T1000 (cell line): ENCODE measurements around the gene TAP1.

Source experiments
- DNase-seq: peaks from one replicate; lab custom pipeline; 2025; ENCODE audit warnings: mixed read lengths; lab: John Stamatoyannopoulos, UW

Gene TAP1

DNA sequence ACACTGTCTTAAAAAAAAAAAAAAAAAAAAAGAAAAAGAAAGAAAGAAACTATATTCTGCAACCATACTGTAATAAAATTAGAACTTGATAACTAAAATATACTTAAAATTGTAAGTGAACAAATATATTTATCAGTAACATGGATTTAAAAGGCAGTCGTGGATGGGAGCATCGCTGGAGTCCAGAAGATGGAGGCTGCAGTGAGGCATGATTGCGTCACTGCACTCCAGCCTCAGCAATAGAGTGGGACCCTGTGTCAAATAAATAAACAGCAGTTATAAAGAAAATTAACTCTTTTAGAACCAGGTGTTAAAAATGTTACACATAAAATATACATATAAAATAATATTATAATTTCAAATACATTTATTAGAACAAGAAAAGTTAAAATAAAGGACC lies 9.2 kb upstream of the TAP1 start:
- no peak for DNase-seq

- DNase-seq = no peak
Observed at GRCh38 chr6:32860674-32861073, 7.2 kb upstream of the TAP1 start.

GRCh38 chr6:32858194-32858593 lies 4.7 kb upstream of the TAP1 start:
- no peak for DNase-seq

DNA sequence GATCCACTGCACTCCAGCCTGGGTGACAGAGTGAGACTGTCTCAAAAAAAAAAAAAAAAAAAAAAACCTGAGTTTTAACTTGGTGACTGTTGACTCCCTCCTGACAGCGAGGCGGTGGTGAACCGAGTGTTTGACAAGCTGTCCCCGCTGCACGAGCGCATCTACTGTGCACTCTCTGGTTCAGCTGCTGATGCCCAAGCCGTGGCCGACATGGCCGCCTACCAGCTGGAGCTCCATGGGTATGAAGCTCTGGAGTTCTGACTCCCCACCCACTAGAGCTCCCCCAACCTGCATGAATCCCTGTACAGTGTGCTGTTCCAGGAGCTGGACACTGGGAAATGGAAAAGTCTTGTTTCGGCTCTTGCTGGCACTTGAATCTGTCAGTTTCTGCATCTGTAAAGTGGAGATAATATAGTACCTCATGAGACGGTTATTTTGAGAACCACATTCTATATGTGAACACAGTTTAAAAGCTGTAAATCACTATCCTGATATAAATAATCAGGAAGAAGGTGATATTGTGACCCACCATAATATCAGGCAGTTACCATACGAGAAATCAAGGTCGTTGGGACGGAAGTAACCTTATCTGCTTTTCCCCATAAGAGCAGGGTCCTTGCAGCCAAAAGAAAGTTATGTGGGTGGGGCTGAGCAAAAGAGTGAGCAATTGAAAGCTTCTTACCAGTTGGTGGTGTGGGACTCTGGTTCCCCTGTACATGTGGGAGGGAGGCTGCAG lies 3.8 kb upstream of the TAP1 start:
- no peak for DNase-seq

GRCh38 chr6:32855467-32856174 lies 2.1 kb upstream of the TAP1 start:
- no peak for DNase-seq

GRCh38 chr6:32854376-32855178 lies 1.1 kb upstream of the TAP1 start:
- no peak for DNase-seq

DNA sequence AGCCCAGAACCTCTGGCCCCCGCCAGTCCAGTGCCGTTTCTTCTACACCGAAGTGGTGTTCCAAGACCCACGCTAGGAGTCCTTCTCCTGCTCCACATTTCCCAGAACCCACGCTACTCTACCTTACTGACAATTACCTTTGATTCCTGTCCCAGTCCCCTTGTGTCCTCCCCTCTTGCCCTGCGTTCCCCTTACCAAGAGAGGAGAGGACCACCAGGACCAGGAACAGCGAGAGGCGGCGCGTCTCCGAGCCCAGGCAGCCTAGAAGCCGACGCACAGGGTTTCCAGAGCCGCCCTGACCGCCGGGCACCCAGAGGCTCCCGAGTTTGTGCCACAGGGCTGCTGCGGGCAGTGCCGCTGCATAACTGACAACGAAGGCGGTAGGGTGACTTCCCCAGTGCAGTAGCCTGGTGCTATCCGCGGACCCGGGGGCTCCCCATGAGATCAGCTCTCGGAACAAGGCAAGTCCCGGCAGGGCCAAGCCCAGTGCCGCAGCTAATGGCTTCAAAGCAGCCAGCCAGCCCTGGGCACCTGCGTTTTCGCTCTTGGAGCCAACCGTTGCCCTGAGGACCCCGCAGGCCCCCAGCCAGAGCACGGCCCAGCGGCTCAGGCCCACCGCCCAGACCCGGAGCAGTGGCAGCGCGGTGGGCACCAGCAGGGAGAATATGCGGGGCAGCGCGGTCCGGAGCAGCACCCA lies 512 bp downstream of the TAP1 start:
- no peak for DNase-seq

- no peak for DNase-seq
Observed at GRCh38 chr6:32852018-32852843, 1.3 kb downstream of the TAP1 start.

DNA sequence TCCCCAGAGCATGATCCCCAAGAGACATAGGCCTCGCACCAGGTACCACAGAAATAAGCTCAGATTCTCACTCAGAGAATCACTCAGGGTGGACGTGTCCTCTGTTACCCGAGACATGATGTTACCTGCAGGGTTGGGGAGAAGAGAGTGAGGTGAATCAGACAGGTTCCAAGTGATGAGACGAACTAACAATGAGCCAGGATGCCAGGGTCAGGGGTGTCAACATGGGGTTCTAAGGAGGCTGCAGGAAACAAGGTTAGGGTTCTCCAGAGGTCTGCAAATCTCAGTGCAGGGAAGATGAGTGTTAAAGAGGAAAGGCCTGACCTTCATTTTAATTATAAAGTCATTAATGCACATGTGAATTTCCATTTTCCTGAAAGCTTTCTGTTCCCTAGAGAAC lies 2.5 kb downstream of the TAP1 start:
- no peak for DNase-seq

DNA sequence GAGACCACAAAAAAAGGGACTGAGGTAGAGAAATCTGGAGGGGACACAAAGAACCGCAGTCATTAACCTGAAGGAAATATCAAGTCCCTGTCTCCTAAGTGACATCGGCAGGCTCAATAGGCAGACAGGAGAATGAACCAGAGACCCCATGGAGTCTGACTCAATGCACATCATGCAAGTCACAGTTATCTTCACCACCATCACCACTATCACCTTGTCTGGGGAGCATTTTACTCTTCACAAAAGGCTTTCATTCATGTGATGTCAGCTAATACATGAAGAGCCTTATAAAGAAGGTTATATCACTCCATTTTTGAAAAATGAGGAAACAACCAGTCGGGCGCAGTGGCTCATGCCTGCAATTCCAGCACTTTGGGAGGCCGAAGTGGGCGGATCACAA lies 4.4 kb downstream of the TAP1 start:
- no peak for DNase-seq

DNA sequence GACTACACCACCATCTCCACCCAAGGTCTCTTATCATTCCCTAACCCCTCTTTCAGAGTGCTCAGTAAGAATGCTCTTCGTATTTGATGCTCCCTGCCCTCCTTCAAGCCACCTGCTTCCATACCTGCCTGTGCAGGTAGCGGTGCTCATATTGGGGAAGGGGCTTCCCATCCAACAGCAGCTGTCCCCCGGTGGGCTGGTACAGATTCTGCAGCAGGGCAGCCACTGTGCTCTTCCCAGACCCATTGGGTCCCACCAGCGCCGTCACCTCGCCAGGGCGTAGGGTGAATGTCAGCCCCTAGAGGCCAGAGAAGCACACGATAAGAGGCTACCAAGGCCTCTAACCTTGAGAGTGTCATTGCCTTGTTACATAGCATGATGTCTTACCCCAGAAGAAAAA lies 5.7 kb downstream of the TAP1 start:
- DNase-seq = no peak

DNA sequence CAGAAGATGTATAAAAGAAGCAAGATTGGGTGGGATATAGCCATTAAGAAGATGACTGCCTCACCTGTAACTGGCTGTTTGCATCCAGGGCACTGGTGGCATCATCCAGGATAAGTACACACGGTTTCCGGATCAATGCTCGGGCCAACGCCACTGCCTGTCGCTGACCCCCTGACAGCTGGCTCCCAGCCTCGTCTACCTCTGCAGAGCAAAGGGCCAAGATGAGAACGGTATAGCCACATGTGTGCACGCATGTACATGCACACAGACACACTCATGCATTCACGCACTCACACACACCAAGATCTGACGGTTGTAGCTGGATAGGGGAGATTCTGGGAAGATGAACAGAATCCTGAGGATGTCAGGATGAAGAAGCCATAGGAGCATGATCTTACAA lies 6.5 kb downstream of the TAP1 start:
- DNase-seq = no peak

DNA sequence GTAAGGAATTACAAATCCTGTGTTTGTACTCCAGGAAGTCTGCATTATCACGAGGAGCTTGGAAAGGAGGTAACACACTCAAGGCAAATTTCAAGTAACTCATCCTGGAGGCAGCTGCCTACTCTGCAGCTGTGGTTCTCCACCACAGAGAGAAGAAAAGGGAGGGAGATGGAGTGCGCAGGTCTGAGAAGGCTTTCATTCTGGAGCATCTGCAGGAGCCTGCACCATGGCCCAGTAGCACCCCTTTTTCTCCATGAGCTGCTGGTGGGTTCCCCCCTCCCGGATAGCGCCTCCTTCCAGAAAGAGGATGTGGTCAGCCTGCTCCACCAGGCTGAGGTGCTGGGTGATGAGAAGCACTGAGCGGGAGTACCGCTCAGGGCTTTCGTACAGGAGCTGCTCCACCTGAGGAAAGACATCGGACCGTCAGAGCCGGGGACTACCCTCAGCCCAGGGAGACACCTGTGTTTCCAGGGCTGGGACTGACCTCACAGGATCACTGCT lies 8.1 kb downstream of the TAP1 start:
- no peak for DNase-seq

- DNase-seq = no peak
Observed at GRCh38 chr6:32844839-32845383, 8.6 kb downstream of the TAP1 start.

DNA sequence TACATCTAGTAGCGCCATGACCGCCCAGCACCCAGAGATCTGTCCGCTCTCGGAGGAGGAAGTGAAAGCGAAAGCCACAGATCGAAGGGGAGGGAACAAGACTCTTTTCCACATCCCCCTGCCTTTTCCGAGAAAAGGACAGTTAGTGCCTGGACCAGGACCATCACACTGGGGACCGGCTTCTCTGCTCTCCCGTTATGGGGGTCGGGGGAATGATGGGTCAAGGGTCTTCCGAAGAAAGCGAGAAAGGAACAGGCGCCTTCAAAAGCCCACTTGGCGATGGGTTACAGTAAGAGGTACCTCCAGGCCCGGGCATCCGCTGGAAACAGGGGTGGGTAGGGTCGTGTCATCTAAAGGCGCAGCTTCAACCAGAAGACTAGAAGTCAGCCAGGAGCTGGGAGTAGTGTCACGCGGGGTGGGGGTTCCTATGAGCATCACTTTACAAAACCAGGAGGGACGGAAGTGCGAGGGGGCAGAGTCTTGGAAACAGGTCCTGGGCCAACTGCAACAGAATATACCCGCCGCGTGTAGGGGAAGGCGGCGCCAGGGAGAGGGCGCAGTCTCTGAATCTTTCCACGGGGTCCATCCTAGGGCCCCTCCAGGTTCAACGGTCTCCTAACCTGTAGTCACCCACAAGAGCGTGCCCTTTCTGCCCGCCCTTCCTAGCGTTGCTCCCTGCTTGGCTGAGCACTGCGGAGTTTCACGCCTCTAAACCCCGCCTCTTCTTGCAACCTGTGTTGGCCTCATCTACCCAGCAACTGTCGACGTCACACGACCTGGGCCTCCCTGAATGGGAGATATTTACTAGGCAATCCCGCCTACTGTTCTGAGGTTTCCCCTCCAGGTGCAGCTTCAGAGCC lies 9.3 kb downstream of the TAP1 start, which contains the start of gene PSMB8:
Gene PSMB8, minus strand, starts transcription at position 69 of the 860 bp plus-strand sequence. Its CDS starts 51 bp downstream, at position 18.
- DNase-seq = peak; percentile 67

GRCh38 chr6:32843331-32843978 lies 10.0 kb downstream of the TAP1 start:
- DNase-seq = no peak

DNA sequence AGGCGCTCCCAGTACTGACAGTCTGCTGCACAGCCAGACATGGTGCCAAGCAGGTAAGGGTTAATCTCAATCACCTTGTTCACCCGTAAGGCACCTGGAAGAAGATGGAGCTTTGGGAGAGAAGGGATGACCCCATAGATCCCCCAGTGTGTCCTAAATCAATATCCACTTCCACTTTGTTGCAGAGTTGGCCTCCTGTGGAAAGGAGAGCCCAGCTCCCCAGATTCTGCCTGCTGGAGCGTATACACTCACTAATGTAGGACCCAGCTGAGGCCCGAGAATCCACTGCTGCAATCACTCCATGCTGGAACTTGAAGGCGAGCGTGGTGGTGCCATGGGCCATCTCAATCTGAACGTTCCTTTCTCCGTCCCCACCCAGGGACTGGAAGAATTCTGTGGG lies 10.8 kb downstream of the TAP1 start:
- DNase-seq = no peak

- no peak for DNase-seq
Observed at GRCh38 chr6:32842021-32842650, 11.4 kb downstream of the TAP1 start.
